Naive thymus-derived CD4-positive, alpha-beta T cell (primary cell): ENCODE data around the gene LDB1. TPM values are rescaled to one million over a fixed set of nuclear protein-coding genes. Genes with fewer than 3 reads are reported as not detected.

ENCODE experiments used
- ATAC-seq: fragments of 150-1000 bp; cut with Tn5 transposase; 2 replicates; pipeline ENCODE4 v1.10.0; 2021; ENCODE audit warnings: mild to moderate bottlenecking, moderate library complexity
- CTCF ChIA-PET: fragments of 350-600 bp; sonication (Branson Sonifier 250); formaldehyde crosslinking; loops from one replicate; lab custom pipeline; 2021; ENCODE audit warnings: antibody characterized with exemption; lab: Charles Lee
- POLR2A ChIA-PET: fragments of 350-600 bp; sonication (Branson Sonifier 250); formaldehyde crosslinking; loops from one replicate; lab custom pipeline; 2021; ENCODE audit warnings: antibody characterized with exemption, inconsistent platforms; lab: Charles Lee
- DNase-seq, 9 donors: peaks; one replicate each; pipeline versions ENCODE4 v3.0.0 to v3.0.0-alpha.2; 2020 to 2022; ENCODE audit warnings: mixed read lengths in 1 of 9
- H3K27ac ChIP-seq: one replicate; pipeline ENCODE4 v1.7.0; 2013; ENCODE audit warnings: mild to moderate bottlenecking, low read depth, low read length, moderate library complexity
- H3K27me3 ChIP-seq, 2 donors: one replicate each; pipeline ENCODE4 v1.7.0; 2013; ENCODE audit warnings: low read length in 2 of 2, mild to moderate bottlenecking in 2 of 2, moderate library complexity in 2 of 2; ENCODE audit not compliant: control insufficient read depth in 2 of 2, insufficient read depth in 2 of 2
- H3K36me3 ChIP-seq, 3 experiments: 1 replicate in 2 of 3; 2 replicates in 1 of 3; pipeline ENCODE4 v1.7.0; 2013; ENCODE audit warnings: low read length in 3 of 3, mild to moderate bottlenecking in 3 of 3, moderate library complexity in 1 of 3; ENCODE audit not compliant: insufficient read depth in 3 of 3, control insufficient read depth in 2 of 3
- H3K4me1 ChIP-seq, 2 donors: one replicate each; pipeline ENCODE4 v1.7.0; 2013; ENCODE audit warnings: low read length in 2 of 2, mild to moderate bottlenecking in 2 of 2, moderate library complexity in 1 of 2; ENCODE audit not compliant: control insufficient read depth in 2 of 2, insufficient read depth in 2 of 2
- H3K4me3 ChIP-seq: 2 replicates; pipeline ENCODE4 v1.7.0; 2013; ENCODE audit warnings: mild to moderate bottlenecking, low read length
- H3K9me3 ChIP-seq, 3 experiments: 1 replicate in 2 of 3; 2 replicates in 1 of 3; pipeline ENCODE4 v1.7.0; 2013; ENCODE audit warnings: low read length in 3 of 3; ENCODE audit not compliant: control insufficient read depth in 2 of 3
- H3K27ac Mint-ChIP-seq, 9 donors: one replicate each; pipeline ENCODE4 v1.8.0; 2020 to 2022; ENCODE audit warnings: mixed read lengths in 9 of 9, mild to moderate bottlenecking in 8 of 9, moderate library complexity in 5 of 9, inconsistent platforms in 2 of 9
- H3K27me3 Mint-ChIP-seq, 5 donors: one replicate each; pipeline ENCODE4 v1.8.0; 2021 to 2022; ENCODE audit warnings: mixed read lengths in 5 of 5, mild to moderate bottlenecking in 1 of 5
- H3K36me3 Mint-ChIP-seq, 5 donors: one replicate each; pipeline ENCODE4 v1.8.0; 2020 to 2022; ENCODE audit warnings: mixed read lengths in 5 of 5, mild to moderate bottlenecking in 3 of 5, inconsistent platforms in 1 of 5
- H3K4me1 Mint-ChIP-seq, 7 donors: one replicate each; pipeline ENCODE4 v1.8.0; 2020 to 2022; ENCODE audit warnings: mixed read lengths in 7 of 7, mild to moderate bottlenecking in 3 of 7, inconsistent platforms in 1 of 7
- H3K4me3 Mint-ChIP-seq, 10 donors: one replicate each; pipeline ENCODE4 v1.8.0; 2020 to 2022; ENCODE audit warnings: mild to moderate bottlenecking in 10 of 10, mixed read lengths in 10 of 10, moderate library complexity in 6 of 10, inconsistent platforms in 2 of 10
- H3K9me3 Mint-ChIP-seq, 11 donors: one replicate each; pipeline ENCODE4 v1.8.0; 2020 to 2022; ENCODE audit warnings: mixed read lengths in 11 of 11, mild to moderate bottlenecking in 4 of 11, inconsistent platforms in 1 of 11, moderate library complexity in 1 of 11
- intact Hi-C, 2 donors: fragments of 100-400 bp; cut with micrococcal nuclease; formaldehyde crosslinking; loops; one replicate each; pipeline ENCODE4 v1.15.1; 2023
- polyA plus RNA-seq, 2 donors: library from polyadenylated mRNA; unstranded; fragments of 300-500 nt; fragmentation: Illumina TruSeq; gene quantifications; one replicate each; pipeline ENCODE4 v1.2.3, GENCODE V29; 2021
- total RNA-seq, 6 experiments: library from RNA in 5 of 6; stranded (reverse) in 5 of 6; gene quantifications; 1 replicate in 5 of 6; 2 replicates in 1 of 6; pipeline ENCODE4 v1.2.3 and lab custom pipeline; 2021 to 2026

The LDB1 gene
- total RNA-seq (100 to 1,000 TPM; 101 to 152 (median 115) TPM), polyA plus RNA-seq (10 to 100 TPM; 26.2 to 45.8 TPM), total RNA-seq (lab: John Stamatoyannopoulos, UW) (233 reads per million, percentile 94 among the genes with 10 or more reads in this experiment)

GRCh38 chr10:102120142-102120990 lies at the start of gene LDB1:
Gene LDB1, minus strand, starts transcription at chr10:102120368. Its CDS starts 258 bp downstream, at chr10:102120110.
- H3K36me3 Mint-ChIP-seq: peaks cover 0 to 3% (median 0%) of the 10 kb centered on the region in 5 donors
- peaks cover 36 to 65% (median 57%) of the 10 kb centered on the region in 7 donors for H3K4me1 Mint-ChIP-seq
- Histone ChIP-seq H3K36me3 (peaks cover 0 to 3% (median 0%) of the 10 kb centered on the region in 3 experiments), H3K9me3 (no peaks in the 10 kb centered on the region), H3K4me1 (peaks cover 40 to 43% of the 10 kb centered on the region in 2 donors), H3K27ac (peak within 1 kb of the TSS; percentile 97), H3K27me3 (no peaks in the 10 kb centered on the region), H3K4me3 (peak within 1 kb of the TSS; percentile 90)
- ChIA-PET POLR2A (interaction anchor here (0.6 to 1.9 kb wide), 6 partner anchors 7 to 630 kb away, joined by 3 to 10 read pairs (median 3); partner anchors contain the start of gene PPRC1), CTCF (interaction anchor here (2.8 kb wide), 1 partner anchor 12 kb away, joined by 12 read pairs; the partner anchor contains the start of gene PPRC1)
- DNase-seq: peak; percentile 51 to 74 (median 67)
- H3K4me3 Mint-ChIP-seq: peak within 1 kb of the TSS; percentile 88 to 98 (median 94)
- no peaks in the 10 kb centered on the region for H3K27me3 Mint-ChIP-seq
- H3K9me3 Mint-ChIP-seq: no peaks in the 10 kb centered on the region
- intact Hi-C loops: loop anchor here (1.0 kb wide), 3 partner anchors 12 to 302 kb away; partner anchors contain the start of genes NOLC1 (in 2 of the 2) and OGA (in 1 of the 2)
- ATAC-seq: peak; percentile 70
- peak within 1 kb of the TSS; percentile 80 to 98 (median 94) for H3K27ac Mint-ChIP-seq

DNA sequence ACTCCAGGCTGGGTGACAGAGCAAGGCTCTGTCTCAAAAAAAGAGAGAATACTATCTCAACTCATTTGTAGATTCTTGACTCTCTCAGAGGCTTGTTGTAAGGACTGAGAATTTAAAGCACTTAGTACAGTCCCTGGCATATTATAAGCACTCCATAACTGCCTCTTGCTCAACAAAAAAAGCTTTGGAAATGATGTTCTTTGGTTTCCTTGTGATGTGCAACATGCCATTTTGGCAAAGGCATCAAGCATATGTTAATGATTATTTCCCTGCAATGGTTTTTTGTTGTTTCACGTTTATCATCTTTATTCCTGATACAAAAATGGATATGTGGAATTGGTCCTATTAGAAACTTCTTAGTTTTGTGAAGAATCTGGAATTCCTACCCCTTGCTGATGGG lies 47.7 kb upstream of the LDB1 start:
- no peaks in the 10 kb centered on the region for H3K9me3 Mint-ChIP-seq
- ATAC-seq (no peak), DNase-seq (no peak)
- ChIA-PET CTCF (interaction anchor here (2.2 kb wide), 1 partner anchor 416 kb away, joined by 7 read pairs; no protein-coding TSS in a partner anchor), POLR2A (no interaction called here)
- Histone ChIP-seq H3K4me1 (peaks cover 0 to 8% of the 10 kb centered on the region in 2 donors), H3K36me3 (peaks cover 0 to 11% (median 5%) of the 10 kb centered on the region in 3 experiments), H3K27me3 (no peaks in the 10 kb centered on the region), H3K9me3 (no peaks in the 10 kb centered on the region), H3K27ac (no peak overlapping the region), H3K4me3 (no peak overlapping the region)
- peaks cover 0 to 6% (median 5%) of the 10 kb centered on the region in 5 donors for H3K36me3 Mint-ChIP-seq
- H3K4me3 Mint-ChIP-seq: peak overlapping the region in 1 of 10 donors; percentile 45
- peaks cover 0 to 5% (median 0%) of the 10 kb centered on the region in 5 donors for H3K27me3 Mint-ChIP-seq
- no peak overlapping the region for H3K27ac Mint-ChIP-seq
- intact Hi-C loops: no loop called here
- H3K4me1 Mint-ChIP-seq: peaks cover 0 to 20% (median 8%) of the 10 kb centered on the region in 7 donors

DNA sequence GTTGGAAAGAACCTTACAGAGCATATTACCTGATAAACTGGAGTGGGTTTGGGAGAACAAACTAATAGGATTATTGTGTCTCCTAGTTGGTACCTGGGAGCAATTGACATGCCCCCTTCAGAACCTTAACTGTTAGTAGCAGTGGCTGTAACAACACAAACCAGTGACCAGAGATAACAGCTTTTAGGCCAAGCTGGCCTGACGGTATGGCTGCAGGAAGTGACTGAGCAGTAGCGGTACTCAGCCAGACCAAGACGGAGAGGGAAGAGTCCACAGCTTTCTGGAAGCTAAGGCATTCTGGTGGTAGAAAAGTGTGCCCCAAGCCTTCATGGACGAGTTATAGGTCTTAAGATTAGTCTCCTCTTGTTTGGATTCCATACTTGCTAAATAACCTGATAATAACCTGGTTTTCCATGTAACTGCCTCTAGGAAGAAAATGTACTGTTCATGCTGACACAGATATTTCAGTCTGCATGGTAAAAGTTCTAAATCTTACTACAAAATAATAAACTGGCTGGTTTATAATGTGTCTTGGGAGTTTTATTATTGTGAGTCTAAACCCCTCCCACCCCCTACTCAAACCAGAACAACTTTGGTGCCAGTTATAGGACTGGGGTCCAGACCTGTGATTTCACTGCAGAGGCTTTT lies 43.3 kb upstream of the LDB1 start:
- POLR2A ChIA-PET: interaction anchor here (1.2 kb wide), 1 partner anchor 11 kb away, joined by 5 read pairs; the partner anchor contains the start of gene NOLC1
- H3K4me1 Mint-ChIP-seq: peaks cover 0 to 13% (median 0%) of the 10 kb centered on the region in 7 donors
- peaks cover 11 to 37% (median 21%) of the 10 kb centered on the region in 5 donors for H3K36me3 Mint-ChIP-seq
- no peaks in the 10 kb centered on the region for H3K9me3 Mint-ChIP-seq
- no peak overlapping the region for H3K4me3 Mint-ChIP-seq
- Histone ChIP-seq H3K4me3 (no peak overlapping the region), H3K27me3 (no peaks in the 10 kb centered on the region), H3K9me3 (no peaks in the 10 kb centered on the region), H3K36me3 (peaks cover 28 to 55% (median 47%) of the 10 kb centered on the region in 3 experiments), H3K4me1 (no peaks in the 10 kb centered on the region), H3K27ac (no peak overlapping the region)
- intact Hi-C loops: no loop called here
- CTCF ChIA-PET: no interaction called here
- DNase-seq (no peak), ATAC-seq (no peak)
- H3K27ac Mint-ChIP-seq: peak overlapping the region in 2 of 9 donors; percentile 3 to 51
- H3K27me3 Mint-ChIP-seq: no peaks in the 10 kb centered on the region

- intact Hi-C loops: no loop called here
- ChIA-PET POLR2A (interaction anchor here (0.9 kb wide), 1 partner anchor 273 kb away, joined by 3 read pairs; the partner anchor contains the start of gene CUEDC2), CTCF (interaction anchor here (0.6 to 1.1 kb wide), 2 partner anchors 25 to 929 kb away, joined by 3 read pairs; no protein-coding TSS in a partner anchor)
- Histone ChIP-seq H3K27me3 (no peaks in the 10 kb centered on the region), H3K4me1 (no peaks in the 10 kb centered on the region), H3K9me3 (no peaks in the 10 kb centered on the region), H3K36me3 (peaks cover 36 to 77% (median 56%) of the 10 kb centered on the region in 3 experiments), H3K27ac (no peak overlapping the region), H3K4me3 (no peak overlapping the region)
- Mint-ChIP-seq H3K27ac (peak overlapping the region in 1 of 9 donors; percentile 28), H3K36me3 (peaks cover 18 to 50% (median 36%) of the 10 kb centered on the region in 5 donors), H3K4me3 (no peak overlapping the region), H3K27me3 (no peaks in the 10 kb centered on the region), H3K4me1 (peaks cover 5 to 34% (median 21%) of the 10 kb centered on the region in 7 donors), H3K9me3 (no peaks in the 10 kb centered on the region)
- ATAC-seq (no peak), DNase-seq (no peak)
These were observed 39.7 kb upstream of the LDB1 start for GRCh38 chr10:102159831-102160230.

- H3K9me3 Mint-ChIP-seq: no peaks in the 10 kb centered on the region
- H3K36me3 Mint-ChIP-seq: peaks cover 18 to 50% (median 36%) of the 10 kb centered on the region in 5 donors
- no peak for ATAC-seq
- Histone ChIP-seq H3K4me3 (no peak overlapping the region), H3K4me1 (peaks cover 0 to 5% of the 10 kb centered on the region in 2 donors), H3K27me3 (no peaks in the 10 kb centered on the region), H3K36me3 (peaks cover 36 to 77% (median 56%) of the 10 kb centered on the region in 3 experiments), H3K9me3 (no peaks in the 10 kb centered on the region), H3K27ac (no peak overlapping the region)
- H3K27me3 Mint-ChIP-seq: no peaks in the 10 kb centered on the region
- intact Hi-C loops: no loop called here
- H3K4me3 Mint-ChIP-seq: no peak overlapping the region
- POLR2A ChIA-PET: no interaction called here
- peak overlapping the region in 2 of 9 donors; percentile 25 to 42 for H3K27ac Mint-ChIP-seq
- H3K4me1 Mint-ChIP-seq: peaks cover 8 to 36% (median 25%) of the 10 kb centered on the region in 7 donors
- CTCF ChIA-PET: interaction anchor here (1.1 kb wide), 1 partner anchor 26 kb away, joined by 3 read pairs; no protein-coding TSS in a partner anchor
- DNase-seq: no peak
These were observed 39.0 kb upstream of the LDB1 start for GRCh38 chr10:102159051-102159597.
